Brain pericyte (primary cell): Measurements from ENCODE around the gene UBE2J1.

Experiments used
- DNase-seq: peaks from one replicate; pipeline ENCODE4 v3.0.0-alpha.2; 2012; ENCODE audit warnings: low read depth, low spot score

UBE2J1 gene

DNA sequence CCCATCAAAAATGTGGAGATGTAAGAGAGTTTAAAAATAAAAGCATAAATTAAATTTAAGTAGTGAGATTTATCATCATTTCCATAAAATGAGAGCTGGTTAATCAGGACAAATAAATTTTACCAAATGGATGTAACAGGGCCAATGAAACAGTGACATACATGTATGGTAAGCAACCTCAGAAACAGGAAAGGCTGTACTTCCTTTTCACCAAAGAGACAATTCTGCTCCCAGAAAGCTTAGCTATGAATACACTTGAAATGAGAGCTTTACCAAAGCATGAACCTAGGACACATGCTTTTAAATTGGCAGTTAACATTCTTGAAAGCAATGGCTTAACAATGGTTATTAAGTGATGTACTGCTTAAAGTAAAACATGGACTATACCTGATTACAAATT, 12.1 kb upstream of the UBE2J1 start:
- no peak for DNase-seq

DNA sequence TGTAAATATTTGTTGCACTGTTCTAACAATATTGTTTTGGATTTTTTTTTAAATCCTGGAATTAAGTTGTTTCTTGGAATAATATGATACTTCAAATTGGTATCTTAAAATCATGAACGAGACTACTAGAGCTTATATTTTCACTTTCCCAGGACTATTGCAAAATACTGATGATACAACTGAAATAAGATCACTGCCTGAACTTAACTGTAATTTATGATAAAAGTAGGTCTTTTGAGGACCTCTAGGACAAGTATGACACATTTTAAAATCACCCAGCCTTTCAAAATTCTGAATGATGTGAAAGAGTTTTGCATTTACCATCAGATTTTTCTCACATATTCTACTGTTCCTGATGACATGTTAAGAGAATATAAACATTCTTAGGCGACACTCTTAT, 8.6 kb upstream of the UBE2J1 start:
- no peak for DNase-seq

DNA sequence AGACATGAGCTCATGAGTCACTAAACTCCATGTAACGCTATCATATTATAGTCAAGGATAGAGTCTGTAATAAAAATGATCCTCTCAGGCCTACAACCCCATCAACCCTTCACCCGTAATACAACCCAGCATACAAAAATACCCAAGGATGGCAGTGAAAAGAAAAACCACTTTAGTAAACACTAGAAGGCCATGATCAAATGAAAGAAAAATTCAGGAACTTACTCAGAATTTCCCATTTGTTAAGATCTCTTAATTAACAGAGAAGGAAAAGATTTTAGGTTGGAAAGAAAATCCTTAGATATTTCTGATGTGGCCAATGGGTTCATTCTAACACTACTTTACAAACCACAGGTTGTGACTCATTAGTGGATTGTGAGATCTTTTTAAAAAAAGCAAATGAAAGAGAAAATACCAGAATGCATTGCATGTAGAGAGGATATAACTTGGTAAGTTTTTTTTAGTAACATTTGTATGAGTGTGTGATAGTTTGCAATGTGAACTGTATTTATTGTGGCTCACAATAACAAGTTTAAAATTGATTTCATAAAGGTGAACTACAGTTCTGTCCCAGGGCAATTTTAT, 8.0 kb upstream of the UBE2J1 start:
- DNase-seq = no peak

DNA sequence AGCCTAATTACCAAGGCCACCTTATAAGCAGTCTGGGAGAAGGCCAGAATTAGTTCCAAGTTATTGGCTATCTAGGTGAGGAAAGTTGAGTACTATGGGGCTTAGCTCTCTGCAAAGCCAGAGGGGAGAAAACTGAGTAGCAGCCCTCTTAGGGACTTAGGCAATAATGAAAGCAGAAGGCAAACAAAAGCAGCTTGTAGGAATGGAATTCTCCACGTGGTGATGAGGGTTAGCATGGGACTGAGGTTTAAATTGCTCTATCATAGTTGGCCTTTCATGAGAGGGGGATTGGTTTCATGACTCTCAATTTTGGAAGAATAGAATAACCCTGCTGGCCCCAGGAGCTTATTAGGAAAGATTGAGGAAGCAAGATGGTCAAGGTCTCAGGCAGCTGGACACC, 7.0 kb upstream of the UBE2J1 start:
- DNase-seq = no peak

DNA sequence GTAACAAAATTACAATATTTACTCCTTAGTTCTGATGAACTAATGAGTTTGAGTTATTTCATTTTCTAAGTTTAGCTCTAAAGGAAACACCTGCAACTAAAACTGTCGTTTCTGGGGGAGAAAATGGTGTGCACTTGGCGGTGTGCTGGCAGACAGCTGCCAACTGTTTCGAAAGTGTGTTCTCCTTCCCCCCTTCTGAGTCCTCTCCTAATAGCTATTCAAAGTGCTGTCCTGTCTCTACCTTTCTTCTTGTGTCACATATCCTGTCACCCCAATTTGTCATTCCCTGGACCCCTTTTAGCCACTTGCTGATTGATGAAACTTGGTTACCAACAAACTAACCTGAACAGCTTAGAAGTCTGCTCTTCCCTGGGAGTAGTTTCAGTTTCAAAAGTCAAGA, 4.9 kb upstream of the UBE2J1 start:
- DNase-seq = no peak

DNA sequence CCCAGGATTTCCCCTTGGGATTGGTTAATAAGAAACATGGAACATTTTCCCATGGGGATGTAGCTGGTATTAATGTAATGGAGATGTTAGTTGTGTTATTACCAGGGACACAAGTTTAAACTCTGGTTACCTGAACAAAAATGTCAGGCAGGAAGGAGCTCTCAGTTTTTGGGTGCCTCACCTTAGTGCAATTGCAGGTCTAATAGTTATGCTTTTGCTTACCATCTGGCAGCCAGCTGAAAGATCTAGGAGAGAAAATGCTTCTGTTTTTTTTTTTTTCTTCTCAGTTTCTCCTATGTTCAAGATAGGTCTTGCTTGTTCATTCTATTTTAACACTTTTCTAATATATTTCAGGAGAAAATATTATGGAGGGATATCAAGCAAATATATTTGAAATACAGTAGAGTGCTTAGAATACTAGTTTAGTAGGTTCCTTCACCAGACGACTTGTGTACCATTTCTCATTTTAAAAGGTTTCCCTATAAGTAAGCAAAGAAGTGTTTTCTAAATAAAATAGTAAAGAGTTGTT, 4.2 kb upstream of the UBE2J1 start:
- no peak for DNase-seq

DNA sequence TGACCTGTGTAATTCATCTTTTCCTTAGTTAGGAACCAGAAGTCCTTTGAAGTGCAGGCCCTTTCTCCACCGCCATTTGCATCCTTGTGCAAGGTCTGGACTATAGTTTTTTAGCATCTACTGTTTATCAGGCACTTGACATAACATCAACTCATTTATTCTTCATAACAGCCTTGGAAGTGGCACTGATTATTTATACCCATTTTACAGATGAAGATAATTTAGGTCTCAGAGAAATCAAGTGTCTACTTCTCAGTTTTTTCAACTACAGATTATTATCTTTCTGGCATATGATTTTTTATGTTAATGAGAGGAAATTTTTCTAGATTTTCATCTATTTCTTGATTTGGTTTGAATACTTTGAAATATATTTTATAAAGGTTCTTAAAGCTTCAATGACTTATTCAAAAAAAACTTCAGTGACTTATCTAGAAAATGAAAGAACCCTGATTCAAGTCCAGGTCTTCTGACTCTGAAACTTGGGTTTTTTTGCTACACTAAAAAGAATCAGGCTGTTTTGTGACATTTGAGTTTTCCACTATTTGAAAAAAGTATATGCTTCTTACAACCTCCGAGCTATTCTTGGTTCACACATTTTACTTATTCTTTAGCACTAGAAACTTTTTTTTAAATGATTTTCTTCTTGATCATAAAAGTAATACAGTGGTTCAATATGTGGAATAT, 3.1 kb upstream of the UBE2J1 start:
- no peak for DNase-seq

DNA sequence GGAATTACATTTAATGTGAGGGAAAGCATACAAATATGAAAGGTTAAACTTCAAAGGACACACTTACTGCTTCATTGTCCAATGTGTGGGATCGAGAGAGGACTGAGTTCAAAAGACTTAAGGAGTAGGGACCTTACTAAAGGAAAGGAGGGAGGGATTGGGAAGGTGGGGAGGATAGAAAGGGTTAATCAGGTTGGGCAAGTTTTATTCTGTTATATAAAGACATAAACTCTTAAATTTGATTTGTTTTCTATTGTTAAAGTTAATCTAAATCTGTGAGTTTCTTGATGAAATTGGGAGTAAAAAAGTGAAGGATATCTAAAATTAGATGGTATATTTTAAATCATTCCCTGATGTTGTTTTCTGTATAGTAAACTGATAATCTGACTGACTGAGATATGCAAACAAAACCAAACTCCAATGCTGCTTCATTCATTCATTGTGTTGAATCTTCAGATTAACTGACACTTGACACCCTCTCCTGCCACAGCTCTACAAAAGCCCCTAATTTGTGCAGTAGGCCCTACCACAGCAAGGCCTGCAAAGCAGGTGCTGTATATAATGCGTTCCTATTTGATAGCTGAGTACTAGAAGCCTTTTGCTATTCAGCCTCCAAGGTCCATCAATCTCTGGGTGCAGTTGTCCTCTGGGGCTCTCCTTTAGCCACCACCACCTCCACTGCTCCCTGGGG, 1.3 kb upstream of the UBE2J1 start:
- DNase-seq = no peak

DNA sequence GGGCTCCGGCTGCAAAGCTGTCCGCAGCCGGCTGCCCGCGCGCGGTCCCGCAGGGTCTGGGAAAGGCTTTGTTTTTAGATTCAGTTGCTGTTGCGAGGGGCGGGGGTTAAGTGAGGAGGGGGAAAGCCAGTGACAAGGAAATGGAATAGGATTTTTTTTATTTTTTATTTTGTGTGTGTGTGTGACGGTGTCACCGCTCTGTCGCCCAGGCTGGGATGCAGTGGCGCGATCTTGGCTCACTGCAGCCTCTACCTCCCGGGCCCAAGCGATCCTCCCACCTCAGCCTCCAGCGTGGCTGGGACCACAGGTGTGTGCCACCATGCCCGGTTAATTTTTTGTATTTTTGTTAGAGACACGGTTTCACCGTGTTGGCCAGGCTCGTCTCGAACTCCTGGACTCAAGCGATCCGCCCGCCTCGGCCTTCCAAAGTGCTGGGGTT, 615 bp upstream of the UBE2J1 start:
- no peak for DNase-seq

DNA sequence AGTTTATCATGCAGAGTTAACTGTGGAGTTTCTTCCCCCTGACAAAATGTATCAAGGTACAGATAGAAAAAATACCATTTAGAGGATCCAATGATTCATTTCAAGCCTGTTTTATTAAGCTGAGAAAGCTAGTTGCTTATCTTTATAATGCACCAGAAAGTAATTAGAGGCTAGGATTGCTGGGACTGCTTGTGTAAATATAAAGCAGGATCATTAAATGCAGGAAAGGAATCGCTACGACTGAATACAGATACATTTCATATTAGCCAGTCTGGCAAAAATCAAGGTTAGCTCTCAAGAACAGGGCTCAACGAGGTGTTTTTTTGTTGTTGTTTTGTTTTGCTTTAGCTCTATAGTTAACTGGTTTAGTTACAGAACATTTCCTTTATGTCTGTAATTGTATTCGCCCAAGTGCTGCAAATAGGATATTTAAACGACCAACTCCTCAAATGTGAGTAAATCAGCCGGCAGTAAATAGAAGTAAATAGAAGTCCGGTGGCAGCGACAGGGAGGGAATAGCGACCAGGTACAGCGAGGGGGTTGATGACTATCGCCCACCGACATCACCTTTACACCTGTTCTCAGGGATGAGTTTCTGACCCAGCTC, 748 bp downstream of the UBE2J1 start:
- no peak for DNase-seq

DNA sequence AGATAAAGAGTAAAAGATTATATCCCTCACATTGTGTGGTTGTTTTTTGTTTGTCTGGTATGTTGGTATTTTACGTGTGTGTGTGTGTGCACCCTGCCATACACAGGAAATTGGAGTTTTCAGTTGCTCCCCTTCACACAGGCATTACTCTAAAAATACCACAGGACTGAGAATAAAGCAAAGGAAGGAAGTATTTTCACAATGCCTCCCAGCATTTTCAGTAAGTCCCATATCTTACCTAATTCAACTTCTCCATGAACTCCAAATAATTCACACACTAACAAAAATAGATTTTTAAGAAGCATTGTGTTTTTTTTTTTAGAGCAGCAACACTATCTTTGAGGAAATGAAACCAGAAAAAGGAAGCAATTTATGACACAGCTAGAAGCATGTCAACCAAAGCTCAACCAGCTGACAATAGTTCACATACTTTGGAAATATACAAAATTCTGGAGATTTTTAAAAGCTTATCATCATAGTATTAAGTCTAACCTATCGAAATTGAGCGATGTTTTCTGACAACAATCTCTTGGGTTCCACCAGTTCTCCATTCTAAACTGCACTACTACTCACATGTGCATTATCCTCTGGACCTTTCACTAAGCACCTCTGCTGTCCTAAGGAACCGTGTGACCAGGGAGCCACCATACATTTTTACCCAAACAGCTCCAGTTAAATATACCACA, 2.1 kb downstream of the UBE2J1 start:
- DNase-seq = no peak

DNA sequence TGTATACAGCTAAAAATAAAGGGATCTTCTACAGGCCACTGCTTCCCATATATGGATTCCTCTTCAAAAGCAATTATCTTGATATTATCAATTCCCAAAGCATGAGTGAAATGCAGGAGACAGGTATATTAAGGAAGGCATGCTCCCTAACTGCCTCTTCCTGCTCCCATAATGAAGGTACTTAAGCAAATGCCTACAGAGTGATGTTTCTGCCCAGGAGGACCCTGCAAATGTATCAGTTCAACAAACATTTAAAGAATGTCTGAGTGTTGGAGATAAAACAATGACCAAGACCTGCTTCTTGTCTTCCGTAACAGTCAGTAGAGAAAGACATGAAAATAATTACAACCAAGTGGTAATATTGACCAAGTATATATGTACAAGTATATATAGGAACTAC, 4.2 kb downstream of the UBE2J1 start:
- no peak for DNase-seq

DNA sequence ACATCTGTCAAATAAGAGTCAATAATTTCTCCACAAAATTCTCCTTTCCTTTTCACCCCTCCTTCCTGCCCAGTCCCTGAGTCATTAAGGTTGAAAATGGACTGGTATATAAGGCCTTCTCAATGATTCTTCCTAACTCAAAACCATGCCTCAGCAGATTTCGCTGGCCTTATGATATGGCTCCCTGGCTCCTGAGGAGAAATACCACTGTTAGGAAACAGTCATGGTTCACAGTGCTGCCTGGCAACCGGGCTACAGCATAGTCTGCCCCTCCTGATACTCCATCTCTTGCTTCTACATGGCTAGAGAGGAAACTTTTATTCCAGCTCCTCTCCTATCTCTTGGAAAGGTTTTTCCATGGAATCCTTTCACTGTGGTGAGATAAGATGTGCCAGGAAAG, 4.7 kb downstream of the UBE2J1 start:
- DNase-seq = no peak

DNA sequence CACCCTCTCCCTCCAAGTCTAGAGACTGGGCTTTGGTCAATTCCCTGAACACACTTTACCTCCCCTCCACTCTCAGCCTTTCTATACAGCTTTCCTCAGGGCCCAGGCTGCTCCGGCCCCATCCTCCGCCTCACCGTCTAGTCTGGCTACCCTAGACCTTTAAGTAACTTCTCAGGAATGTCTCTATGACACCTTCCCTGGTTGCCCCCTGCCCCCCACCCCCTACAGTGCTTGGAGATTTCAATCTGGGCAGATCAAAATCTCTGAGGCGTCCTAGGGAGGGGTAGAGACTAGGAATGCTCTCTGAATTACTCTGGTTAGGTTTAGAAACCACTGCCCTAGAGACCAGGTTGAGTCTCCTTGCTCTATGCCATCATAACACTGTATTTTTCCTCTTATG, 6.1 kb downstream of the UBE2J1 start:
- DNase-seq = no peak

DNA sequence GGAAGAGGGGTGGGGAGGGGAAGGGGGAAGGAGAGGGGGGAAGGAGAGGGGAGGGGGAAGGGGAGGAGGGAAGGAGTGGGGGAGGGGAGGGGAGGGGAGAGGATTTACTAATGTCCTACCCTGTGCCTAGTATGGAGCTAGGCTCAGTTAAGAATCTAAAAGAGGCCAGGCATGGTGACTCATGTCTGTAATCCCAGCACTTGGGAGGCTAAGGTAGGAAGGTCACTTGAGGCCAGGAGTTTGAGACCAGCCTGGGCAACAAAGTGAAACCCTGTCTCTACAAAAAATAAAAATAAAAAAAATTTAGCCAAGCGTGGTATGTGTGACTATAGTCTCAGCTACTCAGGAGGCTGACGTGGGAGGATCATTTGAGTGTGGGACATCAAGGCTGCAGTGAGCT, 13.0 kb downstream of the UBE2J1 start:
- no peak for DNase-seq

DNA sequence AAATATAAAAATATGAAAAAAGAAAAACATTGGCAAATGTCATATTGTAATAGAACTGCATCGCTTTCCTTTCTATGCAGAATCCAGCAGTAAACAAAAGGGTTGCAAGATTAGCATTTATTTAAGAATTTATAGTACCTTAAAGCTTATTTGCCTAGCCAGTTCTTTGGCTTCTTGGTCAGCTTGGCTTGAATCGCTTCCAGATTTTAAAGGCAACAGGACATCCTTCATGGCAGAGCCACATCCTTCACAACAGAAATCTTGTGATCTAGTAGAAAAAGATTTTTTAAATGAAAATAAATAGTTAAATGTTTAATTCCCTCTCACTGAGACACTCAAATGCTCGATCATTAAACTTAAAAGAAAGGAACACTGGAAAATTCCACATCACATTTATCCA, 17.4 kb downstream of the UBE2J1 start:
- no peak for DNase-seq

DNA sequence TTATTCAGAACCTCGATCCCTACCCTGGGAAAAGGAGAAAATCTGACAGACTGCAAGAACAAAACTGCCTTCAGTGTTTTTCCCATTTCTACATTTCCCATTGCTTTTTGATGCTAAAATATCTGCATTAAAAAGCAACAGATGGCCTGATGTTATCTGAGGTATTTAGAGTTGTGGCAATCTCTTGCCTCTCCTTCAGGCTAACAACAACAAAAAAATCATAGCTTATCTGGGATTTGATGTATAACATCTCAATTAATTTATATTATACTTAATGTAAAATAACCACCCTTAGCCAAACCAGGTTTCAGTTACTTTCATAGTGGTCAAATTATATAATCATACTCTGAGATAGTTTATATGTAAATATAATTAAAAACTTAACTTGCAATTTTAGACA, 21.6 kb downstream of the UBE2J1 start:
- DNase-seq = no peak

DNA sequence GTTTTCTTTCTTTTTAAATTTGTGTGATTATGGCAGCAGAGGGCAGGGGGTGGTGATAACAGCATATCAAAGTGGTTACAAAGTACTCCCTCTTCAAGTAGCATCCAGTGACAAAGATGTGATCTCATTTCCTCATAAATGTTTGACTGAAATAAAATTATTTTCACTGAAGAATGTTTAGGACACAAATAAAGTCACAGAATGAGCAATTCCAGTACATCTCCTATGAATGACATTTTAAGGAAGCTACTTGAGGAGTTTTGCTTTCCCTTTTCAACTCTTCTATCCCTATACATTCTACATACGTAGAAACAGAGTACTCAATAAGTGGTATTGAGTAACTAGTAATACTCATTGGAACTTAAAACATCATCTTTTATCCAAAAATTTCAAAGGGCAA, 23.5 kb downstream of the UBE2J1 start:
- no peak for DNase-seq

DNA sequence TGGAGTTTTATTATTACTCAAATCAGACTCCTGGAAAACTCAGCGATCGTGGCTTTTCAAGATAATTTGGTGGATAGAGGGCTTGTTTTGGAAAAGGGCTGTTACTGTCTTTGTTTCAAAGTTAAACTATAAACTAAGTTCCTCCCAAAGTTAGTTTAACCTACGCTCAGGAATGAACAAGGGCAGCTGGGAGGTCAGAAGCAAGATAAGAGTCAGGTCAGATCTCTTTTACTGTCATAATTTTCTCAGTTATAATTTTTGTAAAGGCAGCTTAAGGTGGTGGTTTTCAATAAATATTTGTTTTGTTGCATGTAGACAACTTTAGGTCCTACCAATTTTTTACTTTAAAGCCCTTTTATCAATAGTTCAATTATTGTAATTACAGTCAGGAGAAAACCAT, 28.2 kb downstream of the UBE2J1 start:
- no peak for DNase-seq

DNA sequence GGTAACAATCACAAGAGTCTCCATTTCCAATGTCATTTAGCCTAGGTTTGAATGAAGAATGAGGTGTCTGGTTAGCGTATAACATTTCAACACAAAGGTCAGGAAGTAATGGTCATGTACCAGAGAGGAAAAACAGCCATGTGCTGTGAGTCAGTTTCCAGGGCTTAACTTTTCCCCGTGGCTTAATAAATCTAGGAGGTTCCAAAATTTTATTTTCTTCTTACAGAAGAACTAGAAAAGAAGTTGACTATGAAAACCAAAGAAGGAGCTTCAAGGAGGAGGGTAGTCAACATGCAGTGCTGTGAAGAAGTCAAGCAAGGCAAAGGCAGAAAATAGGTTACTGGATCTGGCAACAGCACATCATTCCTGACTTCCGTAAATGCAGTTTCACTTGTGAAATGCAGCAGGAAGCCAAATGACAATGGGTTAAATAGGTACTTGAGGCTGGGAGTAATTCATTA, 29.0 kb downstream of the UBE2J1 start:
- no peak for DNase-seq

DNA sequence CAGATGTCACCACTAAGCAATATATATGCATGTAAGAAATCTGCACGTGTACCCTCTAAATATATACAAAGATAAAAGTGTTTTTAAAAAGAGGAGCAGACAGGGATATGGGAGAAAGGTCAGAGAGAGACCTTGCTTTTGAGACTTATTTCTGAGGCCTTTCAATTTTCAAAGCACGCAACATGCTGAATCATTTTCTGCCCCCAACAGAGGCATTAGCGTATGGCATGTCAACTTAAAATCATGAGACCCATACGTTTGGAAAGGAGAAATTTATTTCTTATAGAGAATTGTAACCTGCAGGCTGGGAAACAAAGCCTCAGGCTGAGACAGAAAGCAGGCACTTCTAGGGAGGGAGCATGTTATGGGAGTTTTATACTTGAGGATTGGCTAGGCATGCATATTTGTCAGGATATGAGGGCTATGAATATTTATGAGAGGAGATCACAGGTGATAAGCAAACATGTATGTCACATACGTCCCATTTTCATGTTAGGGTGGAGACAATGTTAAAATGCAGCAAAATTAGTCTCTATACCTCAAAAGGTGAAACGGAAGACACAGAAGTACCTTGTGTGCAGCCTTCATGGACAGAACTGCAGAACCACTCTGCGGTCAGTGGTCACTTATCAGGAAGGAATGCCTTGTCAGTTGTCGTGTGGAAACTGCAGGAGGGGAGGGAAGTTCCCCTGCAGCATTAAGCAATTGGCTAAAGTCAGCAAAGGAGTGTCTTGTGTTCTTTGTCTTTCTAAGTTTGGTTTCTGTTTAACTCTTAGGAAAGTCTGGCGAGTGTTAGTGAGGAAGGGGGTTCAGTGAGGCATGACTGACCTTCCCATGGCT, 31.2 kb downstream of the UBE2J1 start:
- DNase-seq = no peak
